Lower leg skin (tissue), 4 donors: ENCODE measurements around the gene ABI1. TPM values are rescaled to one million over a fixed set of nuclear protein-coding genes. Genes with fewer than 3 reads are reported as not detected.

Experiments used
- DNase-seq, 2 donors: peaks; one replicate each; pipeline ENCODE4 v3.0.0-alpha.2; 2019; ENCODE audit warnings: low spot score in 2 of 2
- H3K4me3 ChIP-seq: fragments of 200-600 bp; sonication (generic); 2 replicates; pipeline ENCODE4 v1.5.1; 2017; ENCODE audit warnings: mild to moderate bottlenecking, low read depth; ENCODE audit not compliant: poor library complexity, severe bottlenecking
- POLR2A ChIP-seq, 2 donors: fragments of 450-650 bp; IDR thresholded peaks; one replicate each; pipeline ENCODE4 v1.6.1; 2016 to 2017; ENCODE audit warnings: antibody characterized with exemption in 2 of 2, mild to moderate bottlenecking in 1 of 2, moderate library complexity in 1 of 2
- WGBS, 2 donors: methylation state at CpG; one replicate each; pipeline ENCODE4 v1.1.5; 2018; 5-methylcytosine and 5-hydroxymethylcytosine counted together
- intact Hi-C: fragments of 100-400 bp; cut with DNase I; formaldehyde crosslinking; loops from one replicate; pipeline ENCODE4 v1.15.0; 2023; ENCODE audit warnings: low total_unique reads
- total RNA-seq, 4 donors: library from RNA; depleted of rRNA; stranded (reverse); fragments of >200 nt; gene quantifications; one replicate each; pipeline ENCODE4 v1.1.0, GENCODE V29; 2016
- TF ChIP-seq, protein P1 (sequence below), 3 donors: fragments of 450-650 bp; IDR thresholded peaks; one replicate each; pipeline ENCODE4 v1.5.1; 2016; ENCODE audit warnings: antibody characterized with exemption in 3 of 3, mild to moderate bottlenecking in 3 of 3, moderate library complexity in 2 of 3

Gene ABI1
- total RNA-seq, 4 donors from 2014 or later = 59.6 to 78.5 (median 68.4) TPM

DNA sequence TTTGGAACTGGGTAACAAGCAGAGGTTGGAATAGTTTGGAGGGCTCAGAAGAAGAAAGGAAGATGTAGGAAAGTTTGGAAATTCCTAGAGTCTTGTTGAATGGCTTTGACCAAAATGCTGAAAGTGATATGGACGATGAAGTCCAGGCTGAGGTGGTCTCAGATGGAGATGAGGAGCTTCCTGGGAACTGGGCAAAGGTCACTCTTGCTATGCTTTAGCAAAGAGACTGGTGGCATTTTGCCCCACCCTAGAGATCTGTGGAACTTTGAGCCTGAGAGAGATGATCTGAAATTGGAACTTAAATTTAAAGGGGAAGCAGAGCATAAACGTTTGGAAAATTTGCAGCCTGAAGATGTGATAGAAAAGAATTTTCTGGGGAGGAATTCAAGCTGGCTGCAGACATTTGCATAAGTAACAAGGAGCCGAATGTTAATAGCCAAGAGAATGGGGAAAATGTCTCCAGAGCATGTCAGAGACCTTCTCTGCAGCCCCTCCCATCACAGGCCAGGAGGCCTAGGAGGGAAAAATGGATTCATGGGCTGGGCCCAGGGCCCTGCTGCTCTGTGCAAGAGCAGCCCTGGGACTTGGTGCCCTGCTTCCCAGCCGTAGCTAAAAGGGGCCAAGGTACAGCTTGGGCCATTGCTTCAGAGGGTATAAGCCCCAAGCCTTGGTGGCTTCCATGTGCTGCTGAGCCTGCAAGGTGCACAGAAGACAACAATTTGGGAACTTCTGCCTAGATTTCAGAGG lies 159.7 kb downstream of the ABI1 start:
- WGBS, 2 donors = 63 to 74% methylated on average over 4 of the region's 4 CpGs
- no peak for TF ChIP-seq POLR2A (IDR thresholded peaks at IDR 0.05)
- TF ChIP-seq, protein P1, sequence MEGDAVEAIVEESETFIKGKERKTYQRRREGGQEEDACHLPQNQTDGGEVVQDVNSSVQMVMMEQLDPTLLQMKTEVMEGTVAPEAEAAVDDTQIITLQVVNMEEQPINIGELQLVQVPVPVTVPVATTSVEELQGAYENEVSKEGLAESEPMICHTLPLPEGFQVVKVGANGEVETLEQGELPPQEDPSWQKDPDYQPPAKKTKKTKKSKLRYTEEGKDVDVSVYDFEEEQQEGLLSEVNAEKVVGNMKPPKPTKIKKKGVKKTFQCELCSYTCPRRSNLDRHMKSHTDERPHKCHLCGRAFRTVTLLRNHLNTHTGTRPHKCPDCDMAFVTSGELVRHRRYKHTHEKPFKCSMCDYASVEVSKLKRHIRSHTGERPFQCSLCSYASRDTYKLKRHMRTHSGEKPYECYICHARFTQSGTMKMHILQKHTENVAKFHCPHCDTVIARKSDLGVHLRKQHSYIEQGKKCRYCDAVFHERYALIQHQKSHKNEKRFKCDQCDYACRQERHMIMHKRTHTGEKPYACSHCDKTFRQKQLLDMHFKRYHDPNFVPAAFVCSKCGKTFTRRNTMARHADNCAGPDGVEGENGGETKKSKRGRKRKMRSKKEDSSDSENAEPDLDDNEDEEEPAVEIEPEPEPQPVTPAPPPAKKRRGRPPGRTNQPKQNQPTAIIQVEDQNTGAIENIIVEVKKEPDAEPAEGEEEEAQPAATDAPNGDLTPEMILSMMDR (IDR thresholded peaks at IDR 0.05) = no peak
- DNase-seq = no peak
- intact Hi-C loops = no loop called here
- H3K4me3 ChIP-seq = no peak overlapping the region

DNA sequence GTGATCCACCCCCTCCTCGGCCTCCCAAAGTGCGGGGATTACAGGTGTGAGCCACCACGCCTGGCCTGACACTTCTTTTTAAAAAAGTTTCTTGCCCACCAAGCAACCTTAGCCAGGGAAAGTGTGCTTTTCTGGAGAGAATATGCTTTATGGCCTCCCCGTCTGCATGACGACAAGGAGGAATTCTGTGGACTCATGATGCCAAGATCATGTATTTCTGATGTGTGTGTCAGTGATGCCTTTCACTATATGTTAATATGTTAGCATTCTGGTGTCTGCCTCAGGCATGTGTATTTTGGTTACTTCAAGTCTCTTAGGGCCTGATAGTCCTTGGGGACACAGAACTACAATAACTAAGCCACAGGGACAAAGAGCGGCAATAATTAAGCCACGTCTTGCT lies 161.1 kb downstream of the ABI1 start:
- TF ChIP-seq, protein P1 (IDR thresholded peaks at IDR 0.05) = no peak
- no peak for TF ChIP-seq POLR2A (IDR thresholded peaks at IDR 0.05)

DNA sequence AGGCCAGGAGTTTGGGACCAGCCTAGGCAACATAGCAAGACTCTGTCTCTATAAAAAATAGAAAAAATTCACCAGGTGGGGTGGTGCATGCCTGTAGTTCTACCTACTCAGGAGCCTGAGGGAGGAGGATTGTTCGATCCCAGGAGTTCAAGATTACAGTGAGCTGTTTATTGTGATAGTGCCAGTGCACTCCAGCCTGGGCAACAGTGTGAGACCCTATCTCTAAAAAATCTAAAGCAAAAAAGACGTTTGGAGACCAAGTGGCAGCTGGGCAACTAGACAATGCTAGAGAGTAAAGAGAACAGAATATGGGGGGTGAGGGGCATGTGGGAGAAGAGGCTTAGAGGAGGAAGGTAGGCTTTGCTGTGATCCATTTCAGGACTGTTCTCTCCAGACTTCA lies 161.8 kb downstream of the ABI1 start:
- DNase-seq = no peak
- 72 to 79% methylated on average over 2 of the region's 2 CpGs for WGBS, 2 donors

More for the DNA sequence above, 161.1 kb downstream of the ABI1 start:
- no peak for DNase-seq
- 96 to 97% methylated on average over 7 of the region's 7 CpGs for WGBS, 2 donors
- no peak overlapping the region for H3K4me3 ChIP-seq
- intact Hi-C loops = no loop called here

DNA sequence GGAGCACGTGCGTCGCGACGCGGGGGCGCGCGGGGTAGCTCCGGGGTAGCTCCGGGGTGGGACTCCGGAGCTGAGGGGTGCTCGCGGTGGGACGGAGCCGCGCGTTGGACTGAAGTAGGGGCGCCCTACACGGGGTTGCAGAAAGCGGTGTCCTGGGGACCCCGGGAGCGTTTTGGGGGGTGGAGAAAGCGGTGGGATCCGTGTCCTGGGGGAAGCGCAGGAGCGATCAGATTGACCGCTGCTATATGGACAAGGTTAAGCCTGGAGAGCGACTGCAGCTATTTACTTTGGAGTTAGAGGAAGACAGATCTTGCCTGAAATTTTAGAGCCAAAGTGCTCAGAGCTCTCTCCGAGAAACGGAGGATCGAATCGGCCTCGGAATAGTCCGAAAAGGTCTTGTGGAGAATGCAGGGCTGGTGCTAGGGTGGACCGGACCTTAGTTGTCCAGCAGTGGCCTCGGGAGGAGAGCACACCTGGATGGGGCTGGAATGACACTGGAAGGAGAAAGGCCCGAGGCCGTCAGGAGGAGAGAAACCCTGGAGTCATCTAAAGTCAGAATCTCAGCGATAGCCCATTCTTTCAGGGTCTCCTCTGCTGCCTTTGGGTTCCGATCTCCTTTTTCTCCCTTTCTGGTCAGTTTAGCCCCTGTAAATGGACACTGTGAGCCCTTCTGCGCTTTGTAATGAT lies 162.7 kb downstream of the ABI1 start:
- 1 to 4% methylated on average over 26 to 42 of the region's 42 CpGs for whole genome bisulfite sequencing, 2 donors
- intact Hi-C loops = no loop called here
- no peak for DNase-seq
- H3K4me3 ChIP-seq = peak overlapping the region; percentile 89
- TF ChIP-seq, protein P1 (IDR thresholded peaks at IDR 0.05) = no peak
- no peak for TF ChIP-seq POLR2A (IDR thresholded peaks at IDR 0.05)

More for the DNA sequence above, 161.8 kb downstream of the ABI1 start:
- intact Hi-C loops = no loop called here
- TF ChIP-seq, protein P1 (IDR thresholded peaks at IDR 0.05) = no peak
- TF ChIP-seq POLR2A (IDR thresholded peaks at IDR 0.05) = no peak
- no peak overlapping the region for H3K4me3 ChIP-seq

DNA sequence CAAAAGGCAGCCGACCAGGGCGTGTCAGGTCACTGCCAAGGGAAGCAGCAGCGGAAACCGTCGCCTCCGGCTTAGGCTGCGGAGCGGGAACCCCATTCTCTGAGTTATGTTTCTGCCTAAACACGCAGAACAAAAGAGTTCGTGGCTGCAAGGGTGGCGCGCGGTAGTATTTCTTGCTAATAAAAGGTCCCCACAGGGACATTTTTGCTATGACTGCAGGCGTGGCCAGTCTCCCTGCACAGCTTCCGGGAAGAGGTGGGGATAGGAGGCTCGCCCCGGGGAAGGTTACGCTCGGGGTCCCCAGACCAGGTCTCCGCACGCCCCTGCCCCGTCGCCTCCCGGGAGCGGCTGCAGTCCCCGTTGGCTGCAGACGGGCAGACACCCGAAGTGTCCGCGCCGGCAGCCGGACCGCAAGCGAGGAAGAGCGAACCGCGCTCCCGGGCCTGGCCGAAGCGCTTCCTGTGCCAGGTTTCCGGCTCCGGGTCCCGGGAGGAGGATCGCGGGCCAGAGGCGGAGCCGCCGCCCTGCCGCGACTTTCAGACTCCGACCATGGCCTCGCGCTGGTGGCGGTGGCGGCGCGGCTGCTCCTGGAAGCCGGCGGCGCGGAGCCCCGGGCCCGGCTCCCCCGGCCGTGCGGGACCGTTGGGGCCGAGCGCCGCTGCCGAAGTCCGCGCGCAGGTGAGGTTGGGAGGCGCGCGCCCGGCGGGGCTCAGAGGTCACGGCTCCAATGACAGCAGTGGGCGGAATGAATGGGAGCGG lies 163.4 kb downstream of the ABI1 start, which contains the start of gene PDSS1:
TSS of gene PDSS1 (plus strand) at position 539 of the 759 bp plus-strand sequence. CDS start at position 550, 11 bp downstream.
- WGBS, 2 donors = 0 to 1% methylated on average over 31 to 67 of the region's 82 CpGs
- intact Hi-C loops = no loop called here
- peak within 1 kb of the TSS; percentile 89 for H3K4me3 ChIP-seq
- TF ChIP-seq, protein P1 (IDR thresholded peaks at IDR 0.05) = no peak
- TF ChIP-seq POLR2A (IDR thresholded peaks at IDR 0.05) = no peak
- peak; percentile 46 to 94 for DNase-seq
